Astrocyte of the hippocampus (primary cell): Measurements from ENCODE around the gene MYO18A.
A peak's percentile ranks its signal among the peaks of the same experiment; 100 is the strongest.

ENCODE experiments used
- DNase-seq: peaks from one replicate; pipeline ENCODE4 v3.0.0; 2011; ENCODE audit warnings: low read depth, low spot score

The MYO18A gene

GRCh38 chr17:29165800-29166506 lies 14.2 kb downstream of the MYO18A start:
- no peak for DNase-seq

- DNase-seq = no peak
These were observed 14.9 kb downstream of the MYO18A start for GRCh38 chr17:29165261-29165660.

- DNase-seq = peak; percentile 51
These were observed 16.6 kb downstream of the MYO18A start for GRCh38 chr17:29163563-29163962.

- DNase-seq = no peak
These were observed 17.3 kb downstream of the MYO18A start for GRCh38 chr17:29162909-29163341.

- no peak for DNase-seq
These were observed 17.9 kb downstream of the MYO18A start for GRCh38 chr17:29162082-29162908.

GRCh38 chr17:29160253-29160652 lies 19.9 kb downstream of the MYO18A start:
- no peak for DNase-seq

- DNase-seq = peak; percentile 20
These were observed 20.8 kb downstream of the MYO18A start for GRCh38 chr17:29159306-29159860.

GRCh38 chr17:29158488-29159275 lies 21.5 kb downstream of the MYO18A start:
- peak; percentile 94 for DNase-seq

GRCh38 chr17:29158096-29158487 lies 22.1 kb downstream of the MYO18A start:
- DNase-seq = no peak

- DNase-seq = no peak
These were observed 22.9 kb downstream of the MYO18A start for GRCh38 chr17:29157310-29157709.

GRCh38 chr17:29156781-29157180 lies 23.4 kb downstream of the MYO18A start:
- DNase-seq = peak; percentile 41

GRCh38 chr17:29155966-29156338 lies 24.2 kb downstream of the MYO18A start:
- peak; percentile 69 for DNase-seq

GRCh38 chr17:29155227-29155965 lies 24.8 kb downstream of the MYO18A start:
- DNase-seq = peak; percentile 54

GRCh38 chr17:29154516-29155226 lies 25.5 kb downstream of the MYO18A start:
- peak; percentile 24 for DNase-seq

GRCh38 chr17:29151567-29151966 lies 28.6 kb downstream of the MYO18A start:
- DNase-seq = peak; percentile 71

GRCh38 chr17:29150161-29150560 lies 30.0 kb downstream of the MYO18A start:
- DNase-seq = no peak

GRCh38 chr17:29149431-29150064 lies 30.6 kb downstream of the MYO18A start:
- no peak for DNase-seq

GRCh38 chr17:29148790-29149430 lies 31.3 kb downstream of the MYO18A start:
- peak; percentile 98 for DNase-seq

GRCh38 chr17:29148257-29148789 lies 31.9 kb downstream of the MYO18A start:
- DNase-seq = no peak
